ENCODE data around the gene SLC38A8. TPM values are rescaled to one million over a fixed set of nuclear protein-coding genes. Genes with fewer than 3 reads are reported as not detected.

SLC38A8 gene
- total RNA-seq, 2 donors from 2014 or later: not detected

DNA sequence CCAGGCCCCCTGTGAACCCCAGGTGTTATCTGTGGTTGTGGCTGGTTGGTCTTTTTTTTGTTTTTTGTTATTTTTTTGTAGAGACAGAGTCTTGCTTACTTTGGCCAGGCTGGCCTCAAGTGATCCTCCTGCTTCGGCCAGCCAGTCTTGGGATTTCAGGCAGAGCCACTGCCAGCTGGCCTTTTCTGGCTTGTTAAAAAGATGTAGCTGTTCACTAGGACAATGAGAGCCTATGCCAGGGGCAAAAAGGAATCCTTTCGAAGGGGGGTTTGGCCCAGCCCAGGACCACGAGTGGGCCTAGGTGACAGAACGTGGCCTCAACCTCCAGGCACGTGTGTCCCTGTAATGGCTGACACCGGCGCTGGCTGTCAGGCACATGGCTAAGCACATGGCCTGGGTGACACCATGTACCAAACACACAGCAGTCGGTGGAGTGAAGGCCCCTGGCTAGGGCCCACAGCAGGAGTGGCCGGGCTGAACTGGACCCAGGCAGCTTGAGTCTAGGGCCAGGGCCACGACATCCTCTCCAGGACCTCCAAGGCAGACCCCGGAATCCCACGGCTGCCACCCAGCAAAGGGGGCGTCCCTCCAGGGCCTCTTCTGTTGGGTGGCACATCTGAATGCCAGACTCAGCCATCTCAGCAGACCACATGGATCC is 6.9 kb upstream of the SLC38A8 start:
- Histone ChIP-seq H3K27ac (no peak overlapping the region), H3K36me3 (peaks cover 19% of the 10 kb centered on the region), H3K4me3 (no peak overlapping the region), H3K9me3 (no peaks in the 10 kb centered on the region), H3K4me1 (no peaks in the 10 kb centered on the region), H3K27me3 (no peaks in the 10 kb centered on the region)
- TF ChIP-seq, protein P1, sequence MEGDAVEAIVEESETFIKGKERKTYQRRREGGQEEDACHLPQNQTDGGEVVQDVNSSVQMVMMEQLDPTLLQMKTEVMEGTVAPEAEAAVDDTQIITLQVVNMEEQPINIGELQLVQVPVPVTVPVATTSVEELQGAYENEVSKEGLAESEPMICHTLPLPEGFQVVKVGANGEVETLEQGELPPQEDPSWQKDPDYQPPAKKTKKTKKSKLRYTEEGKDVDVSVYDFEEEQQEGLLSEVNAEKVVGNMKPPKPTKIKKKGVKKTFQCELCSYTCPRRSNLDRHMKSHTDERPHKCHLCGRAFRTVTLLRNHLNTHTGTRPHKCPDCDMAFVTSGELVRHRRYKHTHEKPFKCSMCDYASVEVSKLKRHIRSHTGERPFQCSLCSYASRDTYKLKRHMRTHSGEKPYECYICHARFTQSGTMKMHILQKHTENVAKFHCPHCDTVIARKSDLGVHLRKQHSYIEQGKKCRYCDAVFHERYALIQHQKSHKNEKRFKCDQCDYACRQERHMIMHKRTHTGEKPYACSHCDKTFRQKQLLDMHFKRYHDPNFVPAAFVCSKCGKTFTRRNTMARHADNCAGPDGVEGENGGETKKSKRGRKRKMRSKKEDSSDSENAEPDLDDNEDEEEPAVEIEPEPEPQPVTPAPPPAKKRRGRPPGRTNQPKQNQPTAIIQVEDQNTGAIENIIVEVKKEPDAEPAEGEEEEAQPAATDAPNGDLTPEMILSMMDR (IDR thresholded peaks at IDR 0.05): no peak
- DNase-seq (ENCODE audit: low spot score): no peak

DNA sequence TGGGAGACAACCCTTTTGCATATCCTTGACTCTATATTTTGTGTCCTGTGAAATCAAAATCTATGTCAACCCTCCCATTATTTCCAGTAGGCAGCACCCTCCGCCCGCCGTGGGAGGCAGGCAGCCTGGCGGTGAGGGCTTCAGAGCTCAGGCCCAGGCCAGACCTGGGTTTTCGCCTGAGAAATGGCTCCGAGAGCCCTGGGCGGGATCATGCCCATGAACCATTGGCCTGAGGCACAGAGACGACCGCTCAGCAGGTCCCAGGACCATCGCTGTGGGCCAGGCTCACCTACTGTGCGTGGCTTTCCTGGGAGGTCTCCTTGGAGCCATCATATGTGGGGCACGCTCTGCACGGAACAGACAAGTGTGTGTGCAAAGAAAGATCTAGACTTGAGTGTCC is 6.3 kb upstream of the SLC38A8 start:
- Histone ChIP-seq H3K36me3 (peaks cover 12% of the 10 kb centered on the region), H3K27ac (no peak overlapping the region), H3K4me1 (peaks cover 0 to 1% of the 10 kb centered on the region in 2 donors), H3K4me3 (no peak overlapping the region), H3K9me3 (no peaks in the 10 kb centered on the region), H3K27me3 (no peaks in the 10 kb centered on the region)
- DNase-seq (ENCODE audit: low spot score): no peak
- TF ChIP-seq, protein P1 (IDR thresholded peaks at IDR 0.05): no peak

DNA sequence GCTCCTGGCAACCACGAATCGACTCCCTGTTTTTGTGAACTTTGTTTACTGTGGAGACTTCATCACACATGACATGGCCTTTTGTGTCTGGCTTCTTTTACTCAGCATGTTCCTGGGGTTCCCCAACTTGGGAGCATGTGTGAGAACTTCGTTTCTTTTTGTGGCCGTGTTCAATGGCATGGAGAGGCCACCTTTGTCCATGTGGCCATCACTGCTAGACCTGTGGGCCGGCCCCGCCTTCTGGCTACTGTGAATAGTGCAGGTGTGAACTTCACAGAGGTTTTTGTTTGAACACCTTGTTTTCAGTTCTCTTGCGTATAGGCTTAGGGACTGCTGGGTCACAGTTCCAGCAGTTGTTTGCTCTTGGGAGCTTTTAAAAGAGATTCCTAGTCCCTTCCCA is 5.7 kb upstream of the SLC38A8 start:
- no peak for DNase-seq (ENCODE audit: low spot score)
- H3K4me1 ChIP-seq: peaks cover 0 to 7% of the 10 kb centered on the region in 2 donors
- H3K4me3 ChIP-seq: no peak overlapping the region
- H3K27me3 ChIP-seq: no peaks in the 10 kb centered on the region
- H3K36me3 ChIP-seq: peaks cover 8% of the 10 kb centered on the region
- TF ChIP-seq, protein P1 (IDR thresholded peaks at IDR 0.05): no peak
- H3K9me3 ChIP-seq: no peaks in the 10 kb centered on the region
- no peak overlapping the region for H3K27ac ChIP-seq

DNA sequence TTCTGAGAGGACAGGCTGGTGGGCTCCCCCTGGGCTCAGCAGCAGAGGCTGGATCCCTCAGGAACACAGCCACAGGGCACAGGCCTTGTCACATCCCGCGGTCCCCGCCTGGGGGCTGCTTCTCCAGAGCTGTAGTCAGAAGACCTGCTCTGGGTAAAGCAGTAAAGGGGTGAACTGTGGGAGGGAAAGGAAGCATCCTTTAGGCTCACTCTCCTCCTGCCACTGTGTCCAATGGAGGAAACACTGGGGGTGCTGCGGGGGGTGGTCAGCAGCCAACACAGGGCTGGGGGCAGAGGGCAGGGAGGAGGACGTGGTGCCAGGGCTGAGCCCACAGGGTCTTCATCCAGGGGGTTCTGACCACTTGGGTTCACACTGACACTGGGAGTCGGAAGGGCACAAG is 5.0 kb upstream of the SLC38A8 start:
- DNase-seq (ENCODE audit: low spot score): no peak
- H3K27ac ChIP-seq: no peak overlapping the region
- H3K36me3 ChIP-seq: peaks cover 8% of the 10 kb centered on the region
- H3K9me3 ChIP-seq: no peaks in the 10 kb centered on the region
- H3K4me1 ChIP-seq: peaks cover 0 to 8% of the 10 kb centered on the region in 2 donors
- H3K4me3 ChIP-seq: no peak overlapping the region
- H3K27me3 ChIP-seq: no peaks in the 10 kb centered on the region
- TF ChIP-seq, protein P1 (IDR thresholded peaks at IDR 0.05): no peak

DNA sequence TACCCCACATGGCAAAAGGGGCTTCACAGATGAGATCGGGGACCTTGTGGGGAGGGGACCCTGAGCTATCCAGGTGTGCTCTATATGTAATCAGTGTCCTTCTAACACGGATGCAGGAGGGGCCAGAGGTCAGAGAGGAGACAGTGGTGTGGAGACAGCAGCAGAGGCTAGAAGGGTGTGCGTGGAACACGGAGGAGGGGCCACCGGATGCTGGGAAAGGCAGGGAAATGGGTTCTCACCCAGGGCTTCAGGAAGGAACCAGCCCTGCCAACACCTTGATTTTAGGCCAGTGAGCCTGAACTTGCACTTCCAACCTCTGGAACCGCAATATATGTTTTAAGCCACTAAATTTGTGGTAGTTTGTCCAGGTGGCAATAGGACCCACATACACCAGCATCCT is 4.6 kb upstream of the SLC38A8 start:
- H3K36me3 ChIP-seq: peaks cover 8% of the 10 kb centered on the region
- no peak overlapping the region for H3K4me3 ChIP-seq
- H3K27ac ChIP-seq: no peak overlapping the region
- peaks cover 0 to 8% of the 10 kb centered on the region in 2 donors for H3K4me1 ChIP-seq
- H3K27me3 ChIP-seq: no peaks in the 10 kb centered on the region
- no peak for DNase-seq (ENCODE audit: low spot score)
- no peaks in the 10 kb centered on the region for H3K9me3 ChIP-seq
- TF ChIP-seq, protein P1 (IDR thresholded peaks at IDR 0.05): no peak

Data from right atrium auricular region (tissue), 2 donors.